ENCODE data around the gene FOXD4.
"Not testable (repeated sequence)": the region's sequence is repeated elsewhere in the genome, so short reads cannot be mapped to it uniquely, and the experiment has no call there.

FOXD4 gene

DNA sequence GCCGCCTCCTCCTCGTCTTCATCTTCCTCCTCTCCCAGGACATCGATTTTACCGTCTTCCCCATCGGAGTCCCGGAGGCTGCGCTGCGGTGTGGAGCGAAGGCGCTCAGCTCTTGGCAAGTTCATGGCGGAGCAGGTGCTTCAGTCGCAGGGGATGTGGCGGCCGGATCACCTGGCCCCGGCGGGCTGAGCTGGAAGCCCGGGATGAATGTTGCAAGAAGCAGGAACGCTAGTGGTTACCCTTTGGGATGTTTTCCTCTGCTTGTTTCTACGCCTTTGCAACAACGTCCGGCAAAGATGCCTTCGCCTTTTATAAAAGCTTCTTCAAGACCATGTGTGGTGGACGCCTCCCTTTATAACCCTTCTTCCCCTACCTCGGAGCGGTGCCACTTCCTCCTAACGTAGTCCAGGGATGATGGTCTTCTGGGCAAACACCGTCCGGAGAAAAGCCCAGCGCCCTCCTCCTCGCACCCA is at the start of gene FOXD4:
Gene FOXD4 (minus strand): TSS at position 423 of the 473 bp plus-strand sequence. CDS start 298 bp downstream, at position 125.
- DNase-seq (ENCODE audit: low spot score) = not testable (repeated sequence)

DNA sequence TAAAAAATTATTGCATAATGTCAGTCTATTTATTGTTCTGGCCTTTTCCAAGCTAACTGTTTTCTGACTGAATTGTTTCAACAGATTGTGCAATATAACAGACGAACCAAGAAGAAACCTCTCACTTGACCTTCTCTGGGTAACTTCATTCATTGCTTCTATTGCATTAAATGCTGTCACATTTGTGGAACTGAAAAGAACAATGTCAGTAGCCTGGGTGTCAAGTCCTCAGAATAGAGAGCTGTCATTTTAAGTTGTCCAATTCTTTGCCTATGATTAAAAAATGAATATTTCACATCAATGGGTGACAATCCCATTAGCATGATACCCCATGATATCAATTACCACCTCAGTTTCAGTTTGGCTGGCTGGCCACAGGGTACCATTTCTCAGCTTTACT is 41.7 kb upstream of the FOXD4 start:
- not testable (repeated sequence) for DNase-seq (ENCODE audit: low spot score)

DNA sequence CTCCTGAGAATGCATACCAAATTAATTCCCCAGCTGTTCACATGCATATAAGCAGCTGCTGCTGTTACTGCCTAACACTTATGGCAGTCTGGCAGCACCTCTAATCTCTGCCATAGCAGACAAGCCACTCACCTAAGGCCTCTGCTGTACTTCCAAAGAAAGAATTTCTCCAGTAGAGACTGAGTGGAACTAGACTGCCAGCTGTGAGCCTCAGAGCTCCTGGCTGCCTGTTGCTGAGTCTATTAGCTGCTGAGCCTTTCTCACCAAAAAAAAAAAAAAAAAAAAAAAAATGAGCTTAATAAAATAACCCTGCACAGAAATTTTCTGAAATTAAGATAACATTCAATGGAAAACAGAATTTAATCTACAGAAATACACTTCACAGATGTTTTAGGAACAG is 33.0 kb upstream of the FOXD4 start:
- DNase-seq (ENCODE audit: low spot score) = not testable (repeated sequence)

DNA sequence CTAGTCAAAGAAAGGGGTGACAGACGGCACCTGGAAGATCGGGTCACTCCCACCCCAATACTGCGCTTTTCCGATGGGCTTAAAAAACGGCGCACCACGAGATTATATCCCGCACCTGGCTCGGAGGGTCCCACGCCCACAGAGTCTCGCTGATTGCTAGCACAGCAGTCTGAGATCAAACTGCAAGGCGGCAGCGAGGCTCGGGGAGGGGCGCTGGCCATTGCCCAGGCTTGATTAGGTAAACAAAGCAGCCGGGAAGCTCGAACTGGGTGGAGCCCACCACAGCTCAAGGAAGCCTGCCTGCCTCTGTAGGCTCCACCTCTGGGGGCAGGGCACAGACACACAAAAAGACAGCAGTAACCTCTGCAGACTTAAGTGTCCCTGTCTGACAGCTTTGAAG is 21.7 kb upstream of the FOXD4 start:
- not testable (repeated sequence) for DNase-seq (ENCODE audit: low spot score)

DNA sequence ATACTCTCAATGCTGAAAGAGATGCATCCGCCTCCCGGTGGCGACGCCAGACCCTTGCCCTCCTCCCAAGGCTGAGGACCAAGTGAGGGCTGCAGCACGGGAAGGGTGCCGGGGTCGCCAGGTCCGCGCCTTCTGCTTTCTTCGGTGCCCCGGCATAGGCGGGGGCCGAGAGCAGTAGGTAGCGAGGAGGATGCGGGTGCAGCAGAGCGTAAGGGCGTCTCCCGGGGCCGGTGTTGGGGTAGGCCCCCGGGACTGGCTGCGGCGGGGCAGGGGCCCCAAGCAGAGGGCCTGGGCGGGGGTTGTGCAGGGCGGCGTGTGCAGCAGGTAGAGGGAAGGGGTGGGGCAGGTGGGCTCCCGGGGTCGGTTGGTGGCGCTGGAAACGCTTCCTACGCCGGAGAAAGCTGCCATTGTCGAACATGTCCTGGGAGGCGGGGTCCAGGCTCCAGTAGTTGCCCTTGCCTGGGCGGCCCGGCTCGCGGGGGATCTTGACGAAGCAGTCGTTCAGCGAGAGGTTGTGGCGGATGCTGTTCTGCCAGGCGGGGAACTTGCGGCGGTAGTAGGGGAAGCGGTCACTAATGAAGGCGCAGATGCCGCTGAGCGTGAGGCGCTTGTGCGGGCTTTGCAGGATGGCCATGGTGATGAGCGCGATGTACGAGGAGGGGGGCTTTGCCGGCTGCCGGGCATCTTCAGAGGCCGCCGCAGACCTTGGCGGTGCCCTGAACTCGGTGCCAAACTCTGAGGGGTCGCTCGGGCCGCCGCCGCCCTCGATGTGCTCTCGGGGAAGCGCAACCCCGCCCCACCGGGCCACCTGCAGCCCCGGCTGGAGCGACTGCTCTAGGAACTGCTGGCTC is 848 bp downstream of the FOXD4 start:
- not testable (repeated sequence) for DNase-seq (ENCODE audit: low spot score)

DNA sequence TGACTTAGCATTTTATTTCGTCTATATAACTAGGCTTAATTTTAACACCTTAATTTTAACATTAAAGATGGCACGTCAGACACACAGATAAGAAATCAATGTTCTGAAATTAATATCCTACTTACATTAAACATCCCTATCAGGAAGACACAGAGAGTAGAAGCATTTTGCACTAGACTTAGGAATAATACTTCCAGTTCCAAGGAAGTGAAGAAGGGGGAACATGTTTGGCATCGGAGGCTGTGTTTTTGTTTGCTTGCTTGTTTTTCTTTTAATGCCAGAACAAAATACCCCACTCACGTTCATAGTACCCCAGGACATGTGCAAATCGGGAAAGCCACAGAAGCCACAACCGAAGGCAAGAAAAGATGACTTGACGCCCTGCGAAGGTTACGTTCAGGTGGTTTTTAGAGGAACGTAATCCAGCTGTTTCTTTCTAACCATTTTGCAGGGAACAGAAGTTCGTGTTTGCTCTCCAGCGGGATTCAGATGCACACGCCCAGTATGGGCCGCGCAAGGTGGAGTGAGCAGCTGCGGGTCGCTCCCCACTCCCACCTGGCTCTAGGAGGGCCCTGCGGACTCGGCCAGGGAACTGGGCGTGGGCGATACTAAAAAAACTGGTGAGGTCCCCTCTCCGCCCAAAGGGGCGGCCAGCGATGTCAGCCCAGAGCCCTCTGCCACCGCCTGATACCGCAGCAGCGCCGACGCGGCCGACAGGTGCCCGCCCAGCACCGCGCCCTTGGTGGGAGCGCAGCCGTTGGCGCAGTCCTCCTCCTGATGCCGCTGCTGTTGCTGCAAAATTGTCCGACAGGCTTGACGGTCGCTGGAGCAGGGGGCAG is 1.8 kb downstream of the FOXD4 start:
- DNase-seq (ENCODE audit: low spot score) = not testable (repeated sequence)

DNA sequence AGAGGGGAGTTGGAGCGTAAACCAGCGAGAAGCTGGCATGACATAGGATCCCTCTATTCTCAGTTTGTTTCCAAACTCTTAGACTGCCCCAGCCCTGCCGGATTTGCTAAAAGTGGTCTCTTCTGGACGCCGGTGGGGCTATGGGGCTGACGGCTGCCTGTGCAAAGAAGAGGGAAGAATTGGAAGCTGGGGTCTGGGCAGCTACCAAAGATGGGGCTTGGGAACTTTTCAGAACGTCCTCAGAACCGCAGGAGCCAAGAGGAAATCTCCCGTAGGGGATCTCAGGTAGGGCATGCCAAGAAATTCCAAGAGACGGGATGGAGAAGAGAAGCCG is 3.1 kb downstream of the FOXD4 start:
- DNase-seq (ENCODE audit: low spot score) = not testable (repeated sequence)

DNA sequence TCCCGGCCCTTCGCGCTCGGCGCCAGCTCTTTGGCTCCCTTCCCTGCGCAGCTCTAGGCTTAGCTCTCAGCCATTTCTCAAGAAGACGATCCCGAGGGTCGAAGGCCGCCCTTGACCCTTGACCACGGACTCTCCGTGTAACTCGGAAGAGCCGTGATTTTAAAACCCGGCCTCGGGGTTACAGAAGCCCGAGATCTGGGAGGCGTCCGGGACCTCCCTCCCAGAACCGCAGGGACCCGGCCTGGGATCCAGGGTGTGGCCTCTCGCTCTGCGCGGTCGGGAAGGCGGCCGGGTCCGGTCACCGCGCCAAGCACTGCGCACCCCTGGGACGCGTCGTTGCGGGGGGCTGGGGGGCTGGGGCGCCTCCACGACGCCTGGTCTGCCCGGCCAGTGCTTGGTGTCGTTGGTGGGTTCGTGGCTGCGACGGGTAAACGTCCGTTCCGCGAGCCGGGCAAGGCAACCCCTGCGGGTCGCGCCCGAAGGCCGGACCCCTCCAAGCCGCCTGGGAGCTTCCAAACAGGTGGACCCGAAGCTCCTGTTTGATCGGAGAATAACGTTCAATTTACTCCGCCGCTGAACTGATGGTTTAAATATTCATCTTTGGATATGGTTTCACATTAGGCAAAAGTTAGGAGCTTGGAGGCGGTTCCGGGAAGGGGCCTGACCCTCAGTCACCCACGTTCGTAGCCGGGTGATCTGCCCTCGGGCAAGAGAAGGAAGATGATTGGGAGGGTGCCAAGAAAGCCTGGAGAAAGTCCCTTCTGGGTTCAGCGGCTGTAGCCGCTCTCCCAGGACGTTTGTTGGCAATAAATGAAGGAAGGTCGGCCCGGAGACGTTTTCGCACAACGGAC is 3.7 kb downstream of the FOXD4 start:
- DNase-seq (ENCODE audit: low spot score) = not testable (repeated sequence)

DNA sequence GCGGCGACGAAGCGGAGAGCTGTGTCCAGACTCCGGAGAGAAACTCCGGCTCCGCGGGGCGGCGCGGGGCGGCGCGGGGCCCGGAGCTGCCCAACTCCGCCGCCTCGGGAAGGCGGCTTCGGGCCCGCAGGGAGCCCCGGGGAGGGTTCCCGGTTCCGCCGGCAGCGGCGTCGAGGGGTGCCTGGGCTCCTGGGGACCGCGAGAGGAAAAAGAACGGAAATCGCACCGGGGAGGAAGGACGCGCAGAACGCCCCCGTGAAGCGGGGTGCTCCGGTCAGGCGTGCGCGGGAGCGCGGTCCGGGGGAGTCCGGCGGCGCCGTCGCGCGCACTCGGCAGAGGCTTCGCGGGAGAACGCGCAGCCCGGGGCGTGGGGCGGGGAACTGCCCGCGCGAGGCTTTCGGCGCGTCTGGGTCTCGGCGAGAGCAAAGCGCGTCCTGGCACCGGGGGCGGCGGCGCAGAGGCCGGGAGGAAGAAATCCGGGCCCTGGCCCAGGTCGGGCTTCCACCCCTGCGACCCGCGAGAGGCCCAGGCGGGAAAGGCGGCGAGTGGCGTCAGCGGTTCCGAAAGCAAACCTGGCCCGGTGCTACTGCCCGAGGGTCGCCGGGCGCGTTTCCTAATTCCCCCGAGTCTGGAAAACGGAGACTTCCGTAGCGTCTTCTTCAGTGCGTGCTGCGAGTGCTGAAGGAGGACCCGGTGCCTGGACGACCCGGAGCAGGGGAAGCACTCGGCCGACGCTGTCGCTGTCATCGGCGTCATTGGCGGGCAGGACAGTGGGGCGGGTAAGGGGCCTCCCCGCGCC is 4.5 kb downstream of the FOXD4 start:
- DNase-seq (ENCODE audit: low spot score) = not testable (repeated sequence)

DNA sequence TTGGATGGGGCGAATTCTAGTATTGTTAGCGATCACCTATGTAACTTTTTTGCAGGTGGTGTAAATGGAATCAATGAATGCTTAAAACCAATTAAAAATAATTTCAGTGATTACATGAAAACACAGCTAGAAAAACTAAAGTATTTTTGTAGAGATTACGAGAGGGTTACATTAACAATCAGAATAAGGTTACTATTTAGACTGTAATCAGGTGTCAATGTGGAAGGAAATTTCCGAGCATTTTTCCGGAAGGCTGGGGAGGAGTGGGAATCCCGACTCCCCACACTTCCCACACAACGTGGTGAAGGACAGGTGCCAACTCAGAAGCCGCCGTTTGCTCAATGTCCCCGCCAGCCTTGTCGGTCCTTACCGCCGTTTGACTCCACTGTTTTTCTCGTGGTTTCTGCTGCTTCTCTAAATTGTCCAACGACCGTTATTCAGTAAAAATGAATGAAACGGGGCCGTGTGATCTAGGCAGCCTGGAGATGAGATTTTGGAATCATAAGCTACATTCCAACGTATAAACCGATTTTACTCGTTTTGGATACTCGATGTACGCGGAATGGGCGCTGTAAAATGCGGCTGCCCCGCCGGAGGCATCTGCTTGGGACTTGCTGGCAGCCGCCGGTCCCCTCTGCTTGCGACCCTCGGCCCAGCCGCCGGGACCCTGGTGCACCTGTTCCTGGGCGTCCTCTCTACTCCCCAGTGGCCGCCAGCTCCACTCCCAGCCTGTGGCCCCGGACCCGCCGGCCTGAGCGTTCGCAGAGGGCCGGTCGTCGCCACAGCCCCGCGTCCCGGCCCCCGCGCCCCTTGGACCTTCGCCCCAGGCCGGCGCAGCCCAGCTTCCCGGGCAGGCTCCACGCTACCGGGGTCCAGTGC is 5.4 kb downstream of the FOXD4 start:
- DNase-seq (ENCODE audit: low spot score) = not testable (repeated sequence)

DNA sequence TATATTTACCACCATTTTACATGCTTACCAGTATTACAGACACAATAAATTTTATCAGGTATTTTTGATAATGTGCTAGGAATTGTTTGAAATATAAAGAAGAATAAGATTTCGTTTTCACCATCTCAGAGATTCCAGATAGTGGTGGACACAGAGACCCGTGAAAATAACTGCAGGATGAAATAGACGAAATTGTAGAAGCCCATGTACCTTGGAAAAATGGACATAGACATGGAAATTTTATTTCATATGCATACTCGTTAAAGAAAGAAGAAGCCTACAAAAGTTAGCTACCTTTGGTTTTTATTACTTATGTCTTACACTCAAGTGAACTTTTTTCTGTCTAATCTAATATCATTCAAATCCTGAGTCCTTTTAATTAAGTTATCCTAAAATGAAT is 7.5 kb downstream of the FOXD4 start:
- not testable (repeated sequence) for DNase-seq (ENCODE audit: low spot score)

DNA sequence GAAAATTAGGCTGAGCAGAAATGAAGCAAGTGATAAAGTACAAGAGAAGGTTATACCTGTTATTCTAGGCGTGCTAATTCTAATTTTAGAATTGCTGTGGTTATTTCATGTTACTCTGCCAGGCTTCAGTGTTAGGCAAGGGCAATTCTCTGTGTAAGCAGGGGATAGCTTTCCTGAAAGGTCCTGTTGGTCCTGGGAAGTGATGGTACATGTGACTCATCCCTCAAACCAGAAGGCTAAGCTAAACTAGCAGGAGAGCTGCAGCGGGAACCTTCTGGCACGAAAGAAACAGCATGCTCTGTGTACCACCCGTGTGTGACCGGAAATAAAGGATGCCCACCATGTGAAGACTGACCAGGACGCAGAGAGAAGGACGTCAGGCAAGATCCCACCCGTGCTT is 8.7 kb downstream of the FOXD4 start:
- not testable (repeated sequence) for DNase-seq (ENCODE audit: low spot score)

DNA sequence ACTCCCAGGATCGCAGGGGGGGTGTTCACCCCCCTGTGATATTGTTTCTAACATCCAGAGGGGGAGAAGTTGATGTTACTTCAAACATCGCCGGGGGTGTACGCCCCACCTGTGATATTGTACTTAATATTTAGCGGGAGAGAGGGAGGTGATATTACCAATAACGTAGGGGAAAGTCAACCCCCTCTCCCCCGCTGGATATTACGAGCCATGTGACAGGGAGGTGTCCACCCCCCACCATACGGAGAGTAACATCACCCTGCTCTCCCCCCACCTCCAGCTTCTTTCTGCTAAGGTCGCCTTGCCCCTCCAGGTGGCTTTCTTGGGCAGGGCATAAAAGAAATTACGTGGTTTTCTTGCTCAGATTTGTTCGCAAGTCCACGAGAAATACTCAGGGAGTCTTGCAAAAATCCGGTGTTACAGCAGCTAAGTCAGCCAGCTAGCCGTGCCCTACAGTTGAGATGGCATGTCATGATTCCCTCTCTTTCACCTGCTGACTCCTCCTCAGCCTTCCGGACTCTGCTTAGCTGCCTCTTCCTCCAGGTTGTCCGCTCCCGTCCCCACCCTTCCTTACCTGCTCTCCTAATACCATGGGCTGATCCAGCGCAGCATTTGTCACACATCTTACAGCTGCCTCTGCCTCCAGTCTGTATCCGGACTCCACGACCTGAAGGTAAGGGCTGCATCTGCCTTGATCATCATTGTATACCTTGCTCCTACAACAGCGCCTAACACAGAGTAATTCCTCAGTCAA is 9.3 kb downstream of the FOXD4 start:
- DNase-seq (ENCODE audit: low spot score) = not testable (repeated sequence)

DNA sequence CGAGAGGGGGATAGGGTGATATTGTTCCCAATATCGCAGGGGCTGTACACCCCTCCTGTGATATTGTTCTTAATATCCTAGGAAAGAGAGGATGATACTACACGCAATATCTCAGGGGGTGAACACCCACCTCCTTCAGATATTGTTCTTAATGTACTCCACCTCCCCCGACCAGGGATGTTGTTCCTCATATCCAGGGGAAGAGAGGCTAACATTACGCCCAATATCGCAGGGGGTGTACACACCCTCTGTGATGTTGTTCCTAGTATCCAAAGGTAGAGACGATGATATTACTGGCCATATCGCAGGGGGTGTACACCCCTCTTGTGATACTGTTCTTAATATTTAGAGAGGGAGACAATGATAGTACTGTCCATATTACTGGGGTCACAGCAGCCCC is 12.2 kb downstream of the FOXD4 start:
- DNase-seq (ENCODE audit: low spot score) = not testable (repeated sequence)

DNA sequence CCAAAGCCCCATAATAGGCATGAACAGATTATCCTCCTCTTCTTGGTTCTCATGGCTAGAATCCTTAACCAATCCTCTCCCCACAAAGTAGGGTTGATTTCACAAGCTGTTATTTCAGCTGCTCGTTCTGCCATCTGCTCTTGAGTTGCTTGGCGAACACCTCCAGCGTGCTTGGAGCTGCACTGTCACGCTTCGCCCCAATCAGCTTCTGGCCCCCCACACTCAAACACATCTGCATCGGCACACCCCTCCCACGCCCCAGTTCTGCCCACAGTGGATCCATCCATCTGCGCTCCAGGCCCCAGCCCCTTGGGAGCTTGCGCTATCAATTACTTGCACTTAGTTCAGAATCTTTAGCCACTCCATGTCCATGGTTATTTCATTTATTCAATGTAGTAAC is 17.8 kb downstream of the FOXD4 start:
- not testable (repeated sequence) for DNase-seq (ENCODE audit: low spot score)

DNA sequence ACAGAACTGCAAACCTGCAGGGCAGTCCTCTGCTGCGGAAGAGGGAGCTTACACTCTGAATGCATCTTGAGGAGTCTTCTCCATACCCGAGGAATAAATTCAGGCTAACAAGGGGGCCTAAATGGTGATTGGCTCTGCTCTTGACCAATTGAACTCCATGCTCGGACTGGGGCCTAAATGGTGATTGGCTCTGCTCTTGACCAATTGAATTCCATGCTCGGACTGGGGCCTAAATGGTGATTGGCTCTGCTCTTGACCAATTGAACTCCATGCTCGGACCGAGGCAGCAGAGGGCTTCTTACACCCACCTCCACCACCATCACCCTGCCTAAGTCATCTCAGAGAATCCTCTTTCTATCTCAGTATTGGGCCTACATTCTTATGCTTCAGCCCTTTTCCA is 18.4 kb downstream of the FOXD4 start:
- not testable (repeated sequence) for DNase-seq (ENCODE audit: low spot score)

DNA sequence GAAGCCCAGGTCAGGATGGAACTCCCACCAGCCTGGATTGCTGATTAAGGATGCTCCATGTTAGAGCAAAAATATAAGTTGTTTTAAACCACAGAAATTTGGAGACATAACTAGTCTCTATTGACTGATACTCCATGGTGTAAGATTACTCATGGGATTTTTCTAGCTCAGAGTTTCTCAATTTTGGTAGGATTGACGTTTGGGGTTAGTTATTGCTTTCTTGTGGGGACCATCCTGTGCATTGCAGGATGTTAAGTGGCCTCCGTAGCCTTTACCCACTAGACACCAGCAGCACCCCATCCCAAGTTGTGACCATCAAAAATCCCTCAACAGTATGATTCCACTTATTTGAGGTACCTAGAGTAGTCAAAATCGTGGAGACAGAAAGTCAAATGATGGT is 19.4 kb downstream of the FOXD4 start:
- DNase-seq (ENCODE audit: low spot score) = not testable (repeated sequence)

DNA sequence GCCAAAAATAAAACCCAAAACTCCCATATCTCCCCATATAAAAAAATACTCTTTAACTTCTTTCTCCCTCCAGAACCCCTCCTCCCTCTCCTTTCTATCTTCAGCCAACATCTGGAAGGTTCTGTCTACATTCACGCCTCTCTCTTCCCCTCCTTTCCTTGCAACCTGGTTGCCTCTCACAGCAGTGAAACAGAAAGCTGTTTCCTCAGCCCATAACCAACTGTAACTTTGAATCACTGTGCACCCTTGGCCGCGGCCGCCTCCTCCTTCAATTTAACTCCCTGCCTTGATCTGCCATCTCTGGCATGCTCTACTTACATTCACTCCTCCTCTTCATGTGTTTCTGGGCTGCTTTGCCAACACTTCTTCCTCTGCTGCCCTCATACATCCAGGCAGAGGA is 23.2 kb downstream of the FOXD4 start:
- not testable (repeated sequence) for DNase-seq (ENCODE audit: low spot score)

DNA sequence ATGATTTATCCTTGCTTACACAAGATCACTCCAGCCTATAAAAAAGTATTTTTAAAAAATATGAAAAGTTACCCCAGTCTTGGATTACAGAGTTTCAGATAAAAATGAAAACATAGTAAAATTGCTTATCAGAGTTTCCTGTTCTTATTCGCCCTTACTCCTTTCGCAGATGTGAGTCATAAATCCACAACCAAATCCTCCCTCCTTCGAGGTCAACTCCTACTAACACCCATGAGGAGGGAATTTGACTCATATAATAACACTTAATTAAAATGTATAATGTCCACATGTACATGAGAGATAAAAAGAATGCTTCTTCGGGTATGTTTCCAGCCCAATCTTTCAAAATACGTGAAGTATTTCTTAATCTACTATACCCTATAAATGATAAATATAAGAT is 23.9 kb downstream of the FOXD4 start:
- DNase-seq (ENCODE audit: low spot score) = not testable (repeated sequence)

Measured in CD4-positive, alpha-beta T cell treated with Interleukin-2 at 100 ng/mL for 4 hours (primary cell).